Glutamatergic neuron (in vitro differentiated cells): ENCODE results near the gene ENTPD2. TPM values are rescaled to one million over a fixed set of nuclear protein-coding genes. Genes with fewer than 3 reads are reported as not detected.

Source experiments
- DNase-seq: peaks from one replicate; pipeline ENCODE4 v3.0.0; 2022
- H3K27ac Mint-ChIP-seq: one replicate; pipeline ENCODE4 v1.8.0; 2020; ENCODE audit warnings: mild to moderate bottlenecking, mixed read lengths, inconsistent platforms; ENCODE audit not compliant: unreplicated experiment
- H3K27me3 Mint-ChIP-seq: one replicate; pipeline ENCODE4 v1.8.0; 2020; ENCODE audit warnings: mild to moderate bottlenecking, moderate library complexity, mixed read lengths, inconsistent platforms; ENCODE audit not compliant: unreplicated experiment
- H3K36me3 Mint-ChIP-seq: one replicate; pipeline ENCODE4 v1.8.0; 2020; ENCODE audit warnings: mild to moderate bottlenecking, mixed read lengths, inconsistent platforms; ENCODE audit not compliant: unreplicated experiment
- H3K4me1 Mint-ChIP-seq: one replicate; pipeline ENCODE4 v1.8.0; 2020; ENCODE audit warnings: mild to moderate bottlenecking, low read depth, mixed read lengths, inconsistent platforms; ENCODE audit not compliant: unreplicated experiment
- H3K4me3 Mint-ChIP-seq: one replicate; pipeline ENCODE4 v1.8.0; 2020; ENCODE audit warnings: mild to moderate bottlenecking, mixed read lengths, inconsistent platforms; ENCODE audit not compliant: unreplicated experiment
- H3K9me3 Mint-ChIP-seq: one replicate; pipeline ENCODE4 v1.8.0; 2020; ENCODE audit warnings: mild to moderate bottlenecking, moderate library complexity, mixed read lengths, inconsistent platforms; ENCODE audit not compliant: unreplicated experiment
- CTCF ChIP-seq: fragments of 200-600 bp; sonication (generic); IDR thresholded peaks from one replicate; pipeline ENCODE4 v1.5.0; 2021; ENCODE audit not compliant: partially characterized antibody, unreplicated experiment
- total RNA-seq: library from RNA; stranded (reverse); fragmentation: NEBNext Ultra II Directional; extraction: Animal tissue kit (Norgen Biotek cat#: 25700); gene quantifications from one replicate; pipeline ENCODE4 v1.2.1, GENCODE V29; 2021; ENCODE audit not compliant: unreplicated experiment

The ENTPD2 gene
- total RNA-seq, 1 donor from 2014 or later, result 0.69 TPM

- no peaks in the 10 kb centered on the region for H3K36me3 Mint-ChIP-seq
- peaks cover 5% of the 10 kb centered on the region for H3K4me1 Mint-ChIP-seq
- H3K27me3 Mint-ChIP-seq, result peaks cover 13% of the 10 kb centered on the region
- H3K4me3 Mint-ChIP-seq, result no peak overlapping the region
- H3K27ac Mint-ChIP-seq, result no peak overlapping the region
- no peak for DNase-seq
- TF ChIP-seq CTCF, result no peak
- peaks cover 13% of the 10 kb centered on the region for H3K9me3 Mint-ChIP-seq
Measured at GRCh38 chr9:137075275-137075775, 21.5 kb upstream of the ENTPD2 start.

- peaks cover 5% of the 10 kb centered on the region for H3K4me1 Mint-ChIP-seq
- H3K36me3 Mint-ChIP-seq, result no peaks in the 10 kb centered on the region
- no peak for TF ChIP-seq CTCF
- H3K27me3 Mint-ChIP-seq, result peaks cover 12% of the 10 kb centered on the region
- no peak for DNase-seq
- H3K27ac Mint-ChIP-seq, result no peak overlapping the region
- H3K9me3 Mint-ChIP-seq, result peaks cover 10% of the 10 kb centered on the region
- no peak overlapping the region for H3K4me3 Mint-ChIP-seq
Measured at GRCh38 chr9:137074657-137075274, 20.9 kb upstream of the ENTPD2 start.

- H3K4me1 Mint-ChIP-seq, result peaks cover 5% of the 10 kb centered on the region
- H3K4me3 Mint-ChIP-seq, result no peak overlapping the region
Measured at GRCh38 chr9:137073992-137074399, 20.1 kb upstream of the ENTPD2 start.

GRCh38 chr9:137071282-137071681 lies 17.4 kb upstream of the ENTPD2 start:
- H3K4me3 Mint-ChIP-seq, result peak overlapping the region; percentile 87
- H3K27me3 Mint-ChIP-seq, result peaks cover 9% of the 10 kb centered on the region
- H3K9me3 Mint-ChIP-seq, result peaks cover 10% of the 10 kb centered on the region
- no peaks in the 10 kb centered on the region for H3K36me3 Mint-ChIP-seq
- H3K4me1 Mint-ChIP-seq, result peaks cover 8% of the 10 kb centered on the region
- no peak for TF ChIP-seq CTCF
- peak overlapping the region; percentile 93 for H3K27ac Mint-ChIP-seq
- DNase-seq, result no peak

More at GRCh38 chr9:137073992-137074399, 20.1 kb upstream of the ENTPD2 start:
- H3K36me3 Mint-ChIP-seq, result no peaks in the 10 kb centered on the region
- H3K27me3 Mint-ChIP-seq, result peaks cover 10% of the 10 kb centered on the region
- no peak overlapping the region for H3K27ac Mint-ChIP-seq
- TF ChIP-seq CTCF, result no peak
- no peak for DNase-seq
- peaks cover 10% of the 10 kb centered on the region for H3K9me3 Mint-ChIP-seq

GRCh38 chr9:137070906-137071275 lies 17.0 kb upstream of the ENTPD2 start:
- peak; percentile 79 for DNase-seq
- Mint-ChIP-seq H3K4me3 (peak overlapping the region; percentile 87), H3K27me3 (peaks cover 9% of the 10 kb centered on the region), H3K27ac (peak overlapping the region; percentile 93), H3K9me3 (peaks cover 10% of the 10 kb centered on the region), H3K4me1 (peaks cover 8% of the 10 kb centered on the region), H3K36me3 (no peaks in the 10 kb centered on the region)
- TF ChIP-seq CTCF, result peak; percentile 37
